H9 (cell line): ENCODE results near the gene ADCY4. TPM values are rescaled to one million over a fixed set of nuclear protein-coding genes. Genes with fewer than 3 reads are reported as not detected.

Source experiments
- DNase-seq: peaks from one replicate; pipeline ENCODE4 v3.0.0-alpha.2; 2017
- H2AFZ ChIP-seq: one replicate; pipeline ENCODE4 v1.6.1; 2013; ENCODE audit warnings: mild to moderate bottlenecking, low read length, control low read depth, moderate library complexity
- H2AK5ac ChIP-seq: 2 replicates; pipeline ENCODE4 v1.6.1; 2013; ENCODE audit warnings: low read length, control low read depth, mixed read lengths; ENCODE audit not compliant: insufficient read length
- H2BK120ac ChIP-seq: one replicate; pipeline ENCODE4 v1.6.1; 2013; ENCODE audit warnings: low read depth, mild to moderate bottlenecking, low read length, control low read depth, inconsistent platforms; ENCODE audit not compliant: poor library complexity, severe bottlenecking
- H2BK12ac ChIP-seq: 2 replicates; pipeline ENCODE4 v1.6.1; 2013; ENCODE audit warnings: low read length, control low read depth, mixed read lengths, low read depth; ENCODE audit not compliant: insufficient read length
- H2BK15ac ChIP-seq: 2 replicates; pipeline ENCODE4 v1.6.1; 2013; ENCODE audit warnings: low read depth, low read length, control low read depth
- H2BK20ac ChIP-seq: one replicate; pipeline ENCODE4 v1.6.1; 2013; ENCODE audit warnings: low read depth, mild to moderate bottlenecking, low read length, control low read depth, inconsistent platforms; ENCODE audit not compliant: poor library complexity, severe bottlenecking
- H2BK5ac ChIP-seq: 2 replicates; pipeline ENCODE4 v1.6.1; 2013; ENCODE audit warnings: low read length, control low read depth, mixed read lengths; ENCODE audit not compliant: insufficient read length
- H3K14ac ChIP-seq: 2 replicates; pipeline ENCODE4 v1.6.1; 2013; ENCODE audit warnings: low read length, control low read depth; ENCODE audit not compliant: insufficient read depth
- H3K18ac ChIP-seq: 2 replicates; pipeline ENCODE4 v1.6.1; 2013; ENCODE audit warnings: low read depth, mild to moderate bottlenecking, mixed read lengths, low read length, control low read depth; ENCODE audit not compliant: insufficient read length
- H3K23ac ChIP-seq: 2 replicates; pipeline ENCODE4 v1.6.1; 2013; ENCODE audit warnings: low read length, control low read depth, mixed read lengths, low read depth; ENCODE audit not compliant: insufficient read length
- H3K23me2 ChIP-seq: 2 replicates; pipeline ENCODE4 v1.6.1; 2013; ENCODE audit warnings: low read depth, mild to moderate bottlenecking, mixed read lengths, low read length, control low read depth; ENCODE audit not compliant: insufficient read length, poor library complexity, severe bottlenecking
- H3K27ac ChIP-seq: 2 replicates; pipeline ENCODE4 v1.5.1; 2013; ENCODE audit warnings: low read length, control low read depth, mixed read lengths, low read depth; ENCODE audit not compliant: insufficient read length
- H3K27me3 ChIP-seq: 2 replicates; pipeline ENCODE4 v1.6.1; 2013; ENCODE audit warnings: low read length, control low read depth, inconsistent platforms; ENCODE audit not compliant: insufficient read depth
- H3K4ac ChIP-seq: 2 replicates; pipeline ENCODE4 v1.6.1; 2013; ENCODE audit warnings: low read depth, mild to moderate bottlenecking, control low read depth, inconsistent platforms, low read length, moderate library complexity
- H3K4me1 ChIP-seq: 2 replicates; pipeline ENCODE4 v1.6.1; 2013; ENCODE audit warnings: low read length, control low read depth, inconsistent platforms; ENCODE audit not compliant: insufficient read depth
- H3K4me2 ChIP-seq: 2 replicates; pipeline ENCODE4 v1.6.1; 2013; ENCODE audit warnings: low read length, control low read depth, mixed read lengths; ENCODE audit not compliant: insufficient read length, insufficient read depth
- H3K56ac ChIP-seq: 2 replicates; pipeline ENCODE4 v1.6.1; 2013; ENCODE audit warnings: low read depth, mild to moderate bottlenecking, mixed read lengths, low read length, control low read depth; ENCODE audit not compliant: insufficient read length
- H3K79me1 ChIP-seq: 2 replicates; pipeline ENCODE4 v1.6.1; 2013; ENCODE audit warnings: low read depth, mild to moderate bottlenecking, moderate library complexity, low read length, control low read depth, inconsistent platforms; ENCODE audit not compliant: insufficient read depth, poor library complexity, severe bottlenecking
- H3K79me2 ChIP-seq: 2 replicates; pipeline ENCODE4 v1.6.1; 2013; ENCODE audit warnings: low read length, control low read depth, inconsistent platforms; ENCODE audit not compliant: insufficient read depth
- H3K9ac ChIP-seq: 2 replicates; pipeline ENCODE4 v1.6.1; 2013; ENCODE audit warnings: low read length, control low read depth, mixed read lengths; ENCODE audit not compliant: insufficient read length; ENCODE audit errors: extremely low read depth
- H3K9me3 ChIP-seq: one replicate; pipeline ENCODE4 v1.6.1; 2013; ENCODE audit warnings: low read depth, low read length, inconsistent platforms; ENCODE audit not compliant: control insufficient read depth
- H3T11ph ChIP-seq: one replicate; pipeline ENCODE4 v1.6.1; 2013; ENCODE audit warnings: mild to moderate bottlenecking, low read length, control low read depth, inconsistent platforms
- H4K20me1 ChIP-seq: one replicate; pipeline ENCODE4 v1.6.1; 2013; ENCODE audit not compliant: control insufficient read depth, insufficient read length, insufficient read depth
- H4K5ac ChIP-seq: 2 replicates; pipeline ENCODE4 v1.6.1; 2013; ENCODE audit warnings: low read depth, mild to moderate bottlenecking, mixed read lengths, low read length, control low read depth; ENCODE audit not compliant: insufficient read length
- H4K8ac ChIP-seq: replicated peaks from 2 replicates; pipeline ENCODE4 v1.6.1; 2013; ENCODE audit warnings: low read length, control low read depth, mixed read lengths, low read depth; ENCODE audit not compliant: insufficient read length
- H4K91ac ChIP-seq: 2 replicates; pipeline ENCODE4 v1.6.1; 2013; ENCODE audit warnings: low read depth, mild to moderate bottlenecking, moderate library complexity, mixed read lengths, low read length, control low read depth; ENCODE audit not compliant: insufficient read length
- H3K27ac Mint-ChIP-seq, 3 experiments: 2 replicates in 2 of 3; 3 replicates in 1 of 3; pipeline ENCODE4 v1.8.0; 2020 to 2021; ENCODE audit warnings: mixed read lengths in 3 of 3, mild to moderate bottlenecking in 1 of 3, moderate library complexity in 1 of 3
- H3K27me3 Mint-ChIP-seq: 2 replicates; pipeline ENCODE4 v1.8.0; 2021; ENCODE audit warnings: low read depth, mild to moderate bottlenecking, moderate library complexity, mixed read lengths
- H3K36me3 Mint-ChIP-seq, 3 experiments: 2 replicates in 2 of 3; 3 replicates in 1 of 3; pipeline ENCODE4 v1.8.0; 2020 to 2021; ENCODE audit warnings: low read depth in 3 of 3, mixed read lengths in 3 of 3; ENCODE audit not compliant: insufficient read depth in 1 of 3
- H3K4me1 Mint-ChIP-seq, 2 experiments: 2 replicates each; pipeline ENCODE4 v1.8.0; 2020; ENCODE audit warnings: mixed read lengths in 2 of 2
- H3K4me3 Mint-ChIP-seq, 2 experiments: 2 replicates in 1 of 2; 3 replicates in 1 of 2; pipeline ENCODE4 v1.8.0; 2020 to 2021; ENCODE audit warnings: mild to moderate bottlenecking in 2 of 2, mixed read lengths in 2 of 2, moderate library complexity in 1 of 2
- H3K9me3 Mint-ChIP-seq, 2 experiments: 2 replicates in 1 of 2; 3 replicates in 1 of 2; pipeline ENCODE4 v1.8.0; 2020; ENCODE audit warnings: mild to moderate bottlenecking in 2 of 2, mixed read lengths in 2 of 2, moderate library complexity in 1 of 2
- CTCF ChIP-seq: fragments of 200-600 bp; sonication (generic); conservative IDR thresholded peaks from 3 replicates; pipeline ENCODE4 v1.8.0; 2021; ENCODE audit warnings: antibody characterized with exemption, mild to moderate bottlenecking
- WGBS: extraction: QIAGEN DNeasy Blood & Tissue Kit; methylation state at CpG from one replicate; pipeline ENCODE4 v1.1.7; 2013; ENCODE audit warnings: missing lambda C conversion rate, low lambda C conversion rate, mixed read lengths; ENCODE audit not compliant: insufficient read length; ENCODE audit errors: extremely low coverage; 5-methylcytosine and 5-hydroxymethylcytosine counted together
- total RNA-seq: library from RNA; stranded (reverse); gene quantifications from 2 replicates; pipeline ENCODE4 v1.2.1, GENCODE V29; 2021

Gene ADCY4
- total RNA-seq, 1 experiment from 2014 or later: 0.09 TPM

GRCh38 chr14:24337144-24337823 lies 2.4 kb upstream of the ADCY4 start:
- H3K23ac ChIP-seq: no peak overlapping the region
- no peak overlapping the region for H3K18ac ChIP-seq
- Mint-ChIP-seq H3K27ac (no peak overlapping the region; a peak in 1 of 7 replicates), H3K36me3 (no peaks in the 10 kb centered on the region; a peak in 1 of 7 replicates), H3K4me1 (peaks cover 26 to 31% of the 10 kb centered on the region in 2 experiments), H3K9me3 (peaks cover 0 to 2% of the 10 kb centered on the region in 2 experiments; a peak in 2 of 5 replicates), H3K27me3 (peaks cover 100% of the 10 kb centered on the region), H3K4me3 (no peak overlapping the region)
- no peak overlapping the region for H2BK15ac ChIP-seq
- H3K56ac ChIP-seq: no peak overlapping the region
- peaks cover 26% of the 10 kb centered on the region for H3K23me2 ChIP-seq
- no peak overlapping the region for H4K91ac ChIP-seq
- no peak overlapping the region for H2BK120ac ChIP-seq
- H3K4me1 ChIP-seq: no peaks in the 10 kb centered on the region; the same call in 1 of the 2 replicates
- no peak overlapping the region for H2BK20ac ChIP-seq
- no peaks in the 10 kb centered on the region for H4K20me1 ChIP-seq
- H4K8ac ChIP-seq: no peak overlapping the region
- no peak overlapping the region for H2BK12ac ChIP-seq
- no peak overlapping the region for H3T11ph ChIP-seq
- no peaks in the 10 kb centered on the region for H3K9me3 ChIP-seq
- no peak overlapping the region for H3K4ac ChIP-seq
- no CpG with 5 or more reads among the region's 7 CpGs for WGBS
- no peak overlapping the region for H2AK5ac ChIP-seq
- no peaks in the 10 kb centered on the region for H3K79me1 ChIP-seq
- no peak overlapping the region for H3K14ac ChIP-seq
- no peak overlapping the region for H4K5ac ChIP-seq
- H3K27ac ChIP-seq: no peak overlapping the region
- TF ChIP-seq CTCF: no peak
- peaks cover 69% of the 10 kb centered on the region for H3K27me3 ChIP-seq
- DNase-seq: no peak
- no peak overlapping the region for H2BK5ac ChIP-seq
- no peaks in the 10 kb centered on the region for H3K79me2 ChIP-seq
- no peak overlapping the region for H3K9ac ChIP-seq
- H2AFZ ChIP-seq: no peak overlapping the region
- no peak overlapping the region for H3K4me2 ChIP-seq
